HPDE6-E6E7 (cell line): ENCODE results near the gene CHRNA5.

Experiments
- DNase-seq: peaks from one replicate; pipeline ENCODE4 v3.0.0; 2011; ENCODE audit warnings: missing footprints; ENCODE audit errors: extremely low spot score

The CHRNA5 gene

GRCh38 chr15:78620021-78620526, 54.8 kb downstream of the CHRNA5 start:
- DNase-seq = no peak

- DNase-seq = no peak
These were observed 55.5 kb downstream of the CHRNA5 start, which contains the start of gene CHRNA3 for GRCh38 chr15:78620527-78621421. TSS of gene CHRNA3 (minus strand) at chr15:78620996. CDS start at chr15:78620794, 202 bp downstream.

GRCh38 chr15:78621810-78622402, 56.6 kb downstream of the CHRNA5 start:
- no peak for DNase-seq

- DNase-seq = no peak
These were observed 58.6 kb downstream of the CHRNA5 start for GRCh38 chr15:78623786-78624497.

- no peak for DNase-seq
These were observed 59.6 kb downstream of the CHRNA5 start for GRCh38 chr15:78624651-78625590.

GRCh38 chr15:78625606-78626280, 60.4 kb downstream of the CHRNA5 start:
- no peak for DNase-seq

GRCh38 chr15:78626381-78626995, 61.2 kb downstream of the CHRNA5 start:
- no peak for DNase-seq

GRCh38 chr15:78627348-78627747, 62.0 kb downstream of the CHRNA5 start:
- DNase-seq = no peak

GRCh38 chr15:78628227-78628626, 62.9 kb downstream of the CHRNA5 start:
- DNase-seq = no peak

- DNase-seq = no peak
These were observed 63.9 kb downstream of the CHRNA5 start for GRCh38 chr15:78629031-78629715.

GRCh38 chr15:78629716-78630065, 64.4 kb downstream of the CHRNA5 start:
- DNase-seq = no peak

GRCh38 chr15:78630886-78631633, 65.7 kb downstream of the CHRNA5 start:
- no peak for DNase-seq

- DNase-seq = no peak
These were observed 68.0 kb downstream of the CHRNA5 start for GRCh38 chr15:78633348-78633747.

GRCh38 chr15:78634210-78635145, 69.2 kb downstream of the CHRNA5 start:
- DNase-seq = no peak

- no peak for DNase-seq
These were observed 70.0 kb downstream of the CHRNA5 start for GRCh38 chr15:78635346-78635745.

- no peak for DNase-seq
These were observed 71.1 kb downstream of the CHRNA5 start for GRCh38 chr15:78636378-78636859.

- no peak for DNase-seq
These were observed 72.6 kb downstream of the CHRNA5 start for GRCh38 chr15:78637776-78638435.
